ENCODE data around the gene ADARB2.
"Not testable (repeated sequence)": the region's sequence is repeated elsewhere in the genome, so short reads cannot be mapped to it uniquely, and the experiment has no call there.

ADARB2 gene

DNA sequence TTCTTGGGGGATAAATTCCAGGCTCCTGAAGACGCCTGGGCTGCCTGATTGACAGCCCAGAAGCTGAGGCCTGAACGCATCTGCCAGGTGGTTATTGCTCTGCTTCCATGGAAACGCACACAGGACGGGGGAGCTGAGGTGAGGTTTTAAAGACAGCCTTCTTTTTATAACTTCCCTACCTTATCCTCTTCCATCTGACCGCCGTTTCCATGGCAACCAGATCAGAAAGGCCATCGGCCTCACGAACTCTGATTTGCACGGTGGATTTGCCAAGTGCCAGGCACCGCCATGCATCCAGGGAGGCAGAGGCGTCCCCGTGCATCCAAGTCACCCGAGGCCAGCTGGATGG lies 260.9 kb downstream of the ADARB2 start:
- DNase-seq, result no peak

- DNase-seq, result no peak
These were observed 261.4 kb downstream of the ADARB2 start for GRCh38 chr10:1475771-1476454.

DNA sequence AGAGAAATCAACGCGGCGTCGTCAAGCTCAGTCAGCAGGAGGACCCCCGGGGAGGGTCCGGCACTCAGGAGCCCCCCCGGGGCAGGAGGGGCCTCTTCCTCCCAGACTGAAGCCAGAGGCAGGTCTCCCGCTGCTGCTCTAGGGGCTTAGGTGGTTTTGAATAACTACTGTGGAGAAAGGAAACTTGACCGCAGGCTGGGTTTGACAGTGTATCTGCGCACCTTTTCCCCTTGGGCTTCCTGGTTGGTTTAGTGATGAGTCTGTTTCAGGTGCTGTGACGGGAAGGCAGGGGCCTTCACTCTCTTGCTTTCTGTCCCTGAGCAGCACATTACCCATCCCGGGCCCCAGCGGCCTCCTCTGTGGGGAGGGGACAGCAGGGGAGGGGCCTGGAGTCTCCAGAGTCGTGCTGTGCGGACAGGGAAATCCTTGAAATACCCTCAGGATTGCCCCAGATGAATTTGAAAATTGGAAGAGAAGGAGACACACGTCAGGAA lies 262.2 kb downstream of the ADARB2 start:
- no peak for DNase-seq

DNA sequence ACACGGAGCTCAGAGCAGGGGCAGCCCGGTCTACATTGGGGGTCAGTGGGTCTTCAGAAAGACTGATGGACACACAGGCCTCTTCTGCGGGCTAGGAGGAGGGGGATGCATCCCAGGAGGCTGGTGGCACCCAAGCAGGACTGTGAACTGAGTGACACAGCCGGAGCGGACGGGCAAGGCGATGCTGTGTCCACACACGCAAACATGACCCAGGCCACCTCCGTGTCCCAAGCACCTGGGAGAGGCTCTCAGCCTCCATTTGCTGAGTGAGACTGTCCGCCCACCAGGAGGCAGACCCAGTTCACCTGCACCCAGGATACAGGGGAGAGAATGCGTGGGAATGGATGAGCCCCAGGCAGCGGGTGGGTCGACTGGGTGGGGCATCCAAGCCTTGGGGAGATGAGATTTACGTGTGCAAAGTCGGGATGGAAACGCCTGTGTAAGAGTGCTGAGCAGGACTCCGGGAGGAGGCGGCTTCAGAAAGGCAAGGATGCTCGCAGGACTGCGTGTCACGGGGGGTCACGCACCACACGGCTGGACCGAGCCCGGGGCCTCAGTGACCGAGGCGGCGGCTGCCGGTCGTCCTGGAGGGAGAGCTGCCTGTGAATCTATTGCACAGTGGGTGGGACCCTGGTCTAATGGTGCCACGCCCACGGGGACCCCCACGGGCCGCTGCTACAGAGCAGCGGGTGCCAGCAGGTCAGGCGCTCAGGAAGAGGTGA lies 262.8 kb downstream of the ADARB2 start:
- DNase-seq, result no peak

DNA sequence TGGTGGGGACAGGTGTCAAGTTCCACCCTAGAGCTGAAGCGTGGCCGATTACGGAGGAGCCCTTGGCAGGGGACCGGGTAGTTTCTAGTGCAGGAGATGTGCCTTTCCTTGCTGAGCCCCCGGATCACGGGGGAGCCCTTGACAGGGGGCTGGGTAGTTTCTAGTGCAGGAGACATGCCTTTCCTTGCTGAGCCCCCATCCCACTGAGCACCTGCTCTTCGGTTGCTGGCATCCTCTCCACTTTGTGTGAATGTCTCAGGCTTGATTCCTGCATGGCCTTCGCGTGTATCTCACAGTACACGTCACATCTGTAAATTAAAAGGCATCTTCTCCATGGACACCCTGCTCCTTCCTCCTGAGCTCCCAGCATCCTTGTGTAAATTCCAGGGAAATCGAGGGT lies 263.5 kb downstream of the ADARB2 start:
- DNase-seq, result no peak

- no peak for DNase-seq
These were observed 265.0 kb downstream of the ADARB2 start for GRCh38 chr10:1472178-1472958.

GRCh38 chr10:1468811-1469210 lies 268.5 kb downstream of the ADARB2 start:
- no peak for DNase-seq

GRCh38 chr10:1467334-1468076 lies 269.8 kb downstream of the ADARB2 start:
- DNase-seq, result no peak

GRCh38 chr10:1465993-1466764 lies 271.1 kb downstream of the ADARB2 start:
- DNase-seq, result no peak

GRCh38 chr10:1465418-1465911 lies 271.9 kb downstream of the ADARB2 start:
- no peak for DNase-seq

DNA sequence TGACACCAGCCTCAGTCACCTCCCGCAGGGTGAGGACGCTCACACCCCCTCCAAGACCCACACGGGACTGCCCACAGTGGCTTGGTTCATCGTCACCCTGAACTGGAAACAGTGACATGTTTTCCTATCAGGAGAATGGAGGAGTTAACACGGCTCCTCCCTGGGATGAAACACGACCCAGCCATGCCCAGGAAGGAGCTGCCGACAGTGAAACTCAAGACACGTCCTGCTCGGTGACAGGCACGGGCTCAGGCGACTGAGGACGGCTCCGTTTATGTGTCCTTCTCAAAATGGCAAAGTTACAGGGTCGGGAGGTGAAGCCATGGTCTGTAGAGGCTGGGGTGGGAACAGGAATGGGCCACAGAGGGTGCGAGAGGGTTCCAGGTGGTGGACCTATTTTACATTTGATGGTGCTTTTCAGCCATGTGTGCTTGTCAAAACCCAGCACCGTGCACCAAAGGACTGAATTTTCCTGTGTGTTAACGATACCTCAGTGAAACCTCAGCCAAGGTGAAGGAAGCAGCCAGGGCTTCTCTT lies 272.4 kb downstream of the ADARB2 start:
- no peak for DNase-seq

DNA sequence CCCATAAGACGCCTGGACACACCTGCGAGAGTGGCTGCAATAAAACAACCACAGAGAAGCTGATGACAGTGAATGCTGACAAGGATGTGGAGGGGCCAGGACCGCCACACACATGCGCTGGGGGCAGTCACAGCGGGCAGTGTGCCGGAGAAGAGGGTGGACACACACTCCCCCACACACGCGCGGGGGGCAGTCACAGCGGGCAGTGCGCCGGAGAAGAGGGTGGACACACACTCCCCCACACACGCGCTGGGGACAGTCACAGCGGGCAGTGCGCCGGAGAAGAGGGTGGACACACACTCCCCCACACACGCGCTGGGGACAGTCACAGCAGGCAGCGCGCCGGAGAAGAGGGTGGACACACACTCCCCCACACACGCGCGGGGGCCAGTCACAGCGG lies 273.4 kb downstream of the ADARB2 start:
- DNase-seq, result not testable (repeated sequence)

GRCh38 chr10:1462994-1463633 lies 274.2 kb downstream of the ADARB2 start:
- no peak for DNase-seq

GRCh38 chr10:1462521-1462920 lies 274.8 kb downstream of the ADARB2 start:
- no peak for DNase-seq

DNA sequence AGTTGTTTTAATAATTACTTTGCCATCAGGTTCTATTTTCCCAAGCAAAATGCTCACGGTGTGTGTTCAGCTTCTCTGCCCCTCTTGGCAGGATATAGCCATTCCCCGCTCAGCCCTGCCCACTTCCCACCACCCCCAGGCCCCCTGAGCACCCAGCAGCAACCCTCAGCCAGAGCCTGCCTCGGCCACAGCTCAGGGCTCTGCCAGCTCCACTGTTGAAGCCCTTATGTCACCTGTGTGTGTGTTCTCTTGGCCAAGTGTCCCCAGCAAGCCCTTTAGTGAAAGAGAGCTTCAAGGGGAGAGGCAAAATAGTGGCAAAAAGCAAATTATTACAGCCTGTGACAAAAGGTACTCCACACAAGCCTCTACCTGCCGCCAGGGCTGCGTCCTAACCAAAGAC lies 275.3 kb downstream of the ADARB2 start:
- DNase-seq, result no peak

DNA sequence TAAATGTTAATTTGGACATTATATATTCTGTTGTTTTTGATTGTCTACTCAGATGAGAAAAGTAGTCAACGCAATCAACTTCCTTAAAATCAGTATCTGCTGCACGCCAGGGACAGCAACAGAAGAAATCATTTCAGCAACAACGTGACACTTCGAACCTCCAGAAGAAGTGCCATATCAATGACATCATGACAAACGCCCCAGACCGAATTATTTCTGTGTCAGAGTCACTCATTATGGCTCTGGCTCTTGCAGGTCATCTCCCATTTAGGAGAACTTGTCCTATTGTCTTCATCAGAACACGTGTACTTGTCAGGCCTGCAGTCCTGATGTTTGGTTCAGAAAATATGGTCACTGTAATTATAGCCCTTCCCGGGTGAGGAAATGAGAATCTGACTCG lies 276.3 kb downstream of the ADARB2 start:
- no peak for DNase-seq

DNA sequence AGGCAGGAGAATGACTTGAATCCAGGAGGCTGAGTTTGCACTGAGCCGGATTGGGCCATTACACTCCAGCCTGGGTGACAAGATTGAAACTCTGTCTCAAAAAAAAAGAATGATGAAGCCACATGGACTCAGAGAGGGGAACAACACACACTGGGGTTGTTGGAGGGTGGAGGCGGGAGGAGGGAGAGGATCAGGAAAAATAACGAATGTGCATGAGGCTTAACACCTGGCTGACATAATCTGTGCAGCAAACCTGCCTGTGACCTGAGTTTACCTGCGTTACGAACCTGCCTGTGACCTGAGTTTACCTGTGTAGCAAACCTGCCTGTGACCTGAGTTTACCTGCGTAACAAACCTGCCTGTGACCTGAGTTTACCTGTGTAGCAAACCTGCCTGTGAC lies 277.7 kb downstream of the ADARB2 start:
- DNase-seq, result not testable (repeated sequence)

- DNase-seq, result no peak
These were observed 282.4 kb downstream of the ADARB2 start for GRCh38 chr10:1454951-1455350.

DNA sequence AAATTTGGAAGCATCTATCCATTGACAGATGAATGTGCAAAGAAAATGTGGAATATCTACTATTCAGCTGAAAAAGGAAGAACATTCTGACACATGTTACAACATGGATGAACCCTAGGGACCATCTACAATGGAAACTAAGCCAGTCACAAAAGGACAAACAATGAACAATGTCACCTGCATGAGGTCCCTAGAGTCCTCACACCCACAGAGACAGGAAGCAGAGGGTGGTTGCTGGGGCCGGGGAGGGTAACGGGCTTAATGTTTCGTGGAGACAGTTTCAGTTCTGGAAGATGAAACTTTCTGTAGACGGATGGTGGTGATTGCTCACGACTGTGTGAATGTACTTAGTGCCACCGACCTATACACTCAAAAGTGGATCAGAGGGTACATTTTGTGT lies 282.9 kb downstream of the ADARB2 start:
- DNase-seq, result peak; percentile 18

DNA sequence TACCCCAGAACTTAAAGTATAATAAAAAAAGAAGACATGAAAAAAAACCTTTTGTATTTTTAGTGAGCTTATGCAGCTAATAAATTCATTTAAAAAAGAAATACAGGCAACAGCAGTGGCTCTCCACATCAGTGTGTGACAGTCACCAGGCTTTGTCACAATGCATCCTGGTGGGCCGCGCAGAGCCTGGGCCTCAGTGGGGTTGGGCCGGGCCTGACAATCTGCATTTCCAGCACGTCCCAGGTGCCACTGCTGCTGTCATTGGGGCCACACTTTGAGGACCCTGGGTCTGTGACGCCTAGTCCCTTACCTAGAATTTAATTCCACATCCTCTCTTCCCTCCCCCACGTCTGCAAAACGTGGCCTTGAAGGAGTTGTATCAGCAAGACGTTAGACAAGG lies 284.5 kb downstream of the ADARB2 start:
- no peak for DNase-seq

- no peak for DNase-seq
These were observed 285.4 kb downstream of the ADARB2 start for GRCh38 chr10:1451941-1452340.

Data from stimulated activated CD4-positive, alpha-beta T cell treated with anti-CD3 and anti-CD28 coated beads, Interleukin-1b, Interleukin-23, amount 100 ng/mL, for 48 hours (primary cell).